Measurements from ENCODE around the gene EZR.

Gene EZR

GRCh38 chr6:158853072-158853879 lies 34.1 kb upstream of the EZR start (continued):
- TF ChIP-seq ZNF830 (tag by site-specific recombination; IDR thresholded peaks at IDR 0.05; ENCODE audit: low read depth) = no peak
- no peak for TF ChIP-seq ZNF510 (tag by site-specific recombination; IDR thresholded peaks at IDR 0.05; ENCODE audit: insufficient replicate concordance)
- TF ChIP-seq ZNF302 (tag by site-specific recombination; IDR thresholded peaks at IDR 0.05; ENCODE audit: low read depth) = 0 out of 2 replicates have a peak, but pooled peaks have one; percentile 39
- TF ChIP-seq ZNF416 (tag by site-specific recombination; IDR thresholded peaks at IDR 0.05) = no peak
- TF ChIP-seq ZNF398 (tag by site-specific recombination; IDR thresholded peaks at IDR 0.05) = peak; percentile 60; the same call in 1 of the 2 replicates
- TF ChIP-seq, protein P1, sequence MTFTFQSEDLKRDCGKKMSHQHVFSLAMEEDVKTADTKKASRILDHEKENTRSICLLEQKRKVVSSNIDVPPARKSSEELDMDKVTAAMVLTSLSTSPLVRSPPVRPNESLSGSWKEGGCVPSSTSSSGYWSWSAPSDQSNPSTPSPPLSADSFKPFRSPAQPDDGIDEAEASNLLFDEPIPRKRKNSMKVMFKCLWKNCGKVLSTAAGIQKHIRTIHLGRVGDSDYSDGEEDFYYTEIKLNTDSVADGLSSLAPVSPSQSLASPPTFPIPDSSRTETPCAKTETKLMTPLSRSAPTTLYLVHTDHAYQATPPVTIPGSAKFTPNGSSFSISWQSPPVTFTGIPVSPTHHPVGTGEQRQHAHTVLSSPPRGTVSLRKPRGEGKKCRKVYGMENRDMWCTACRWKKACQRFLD (tag by site-specific recombination; IDR thresholded peaks at IDR 0.05) = no peak
- TF ChIP-seq ZNF341 (tag by site-specific recombination; IDR thresholded peaks at IDR 0.05; ENCODE audit: low read depth) = no peak
- TF ChIP-seq ZNF473 (tag by site-specific recombination; IDR thresholded peaks at IDR 0.05) = 0 out of 2 replicates have a peak, but pooled peaks have one; percentile 62
- no peak for TF ChIP-seq MEIS1 (CRISPR knock-in tag; IDR thresholded peaks at IDR 0.05; ENCODE audit: borderline replicate concordance)
- TF ChIP-seq ZNF571 (tag by site-specific recombination; IDR thresholded peaks at IDR 0.05) = peak; percentile 91; the same call in 1 of the 2 replicates
- peak; percentile 46; the same call in 1 of the 2 replicates for TF ChIP-seq ZNF548 (tag by site-specific recombination; IDR thresholded peaks at IDR 0.05)
- no peak for TF ChIP-seq ZNF350 (tag by site-specific recombination; IDR thresholded peaks at IDR 0.05)
- no peak; the same call in 1 of the 2 replicates for TF ChIP-seq BCL11A (tag by site-specific recombination; IDR thresholded peaks at IDR 0.05; ENCODE audit: low read depth)
- TF ChIP-seq, protein P2, sequence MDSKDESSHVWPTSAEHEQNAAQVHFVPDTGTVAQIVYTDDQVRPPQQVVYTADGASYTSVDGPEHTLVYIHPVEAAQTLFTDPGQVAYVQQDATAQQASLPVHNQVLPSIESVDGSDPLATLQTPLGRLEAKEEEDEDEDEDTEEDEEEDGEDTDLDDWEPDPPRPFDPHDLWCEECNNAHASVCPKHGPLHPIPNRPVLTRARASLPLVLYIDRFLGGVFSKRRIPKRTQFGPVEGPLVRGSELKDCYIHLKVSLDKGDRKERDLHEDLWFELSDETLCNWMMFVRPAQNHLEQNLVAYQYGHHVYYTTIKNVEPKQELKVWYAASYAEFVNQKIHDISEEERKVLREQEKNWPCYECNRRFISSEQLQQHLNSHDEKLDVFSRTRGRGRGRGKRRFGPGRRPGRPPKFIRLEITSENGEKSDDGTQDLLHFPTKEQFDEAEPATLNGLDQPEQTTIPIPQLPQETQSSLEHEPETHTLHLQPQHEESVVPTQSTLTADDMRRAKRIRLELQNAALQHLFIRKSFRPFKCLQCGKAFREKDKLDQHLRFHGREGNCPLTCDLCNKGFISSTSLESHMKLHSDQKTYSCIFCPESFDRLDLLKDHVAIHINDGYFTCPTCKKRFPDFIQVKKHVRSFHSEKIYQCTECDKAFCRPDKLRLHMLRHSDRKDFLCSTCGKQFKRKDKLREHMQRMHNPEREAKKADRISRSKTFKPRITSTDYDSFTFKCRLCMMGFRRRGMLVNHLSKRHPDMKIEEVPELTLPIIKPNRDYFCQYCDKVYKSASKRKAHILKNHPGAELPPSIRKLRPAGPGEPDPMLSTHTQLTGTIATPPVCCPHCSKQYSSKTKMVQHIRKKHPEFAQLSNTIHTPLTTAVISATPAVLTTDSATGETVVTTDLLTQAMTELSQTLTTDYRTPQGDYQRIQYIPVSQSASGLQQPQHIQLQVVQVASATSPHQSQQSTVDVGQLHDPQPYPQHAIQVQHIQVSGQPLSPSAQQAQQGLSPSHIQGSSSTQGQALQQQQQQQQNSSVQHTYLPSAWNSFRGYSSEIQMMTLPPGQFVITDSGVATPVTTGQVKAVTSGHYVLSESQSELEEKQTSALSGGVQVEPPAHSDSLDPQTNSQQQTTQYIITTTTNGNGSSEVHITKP (tag by site-specific recombination; IDR thresholded peaks at IDR 0.05) = peak; percentile 84
- TF ChIP-seq ZNF24 (tag by site-specific recombination; IDR thresholded peaks at IDR 0.05) = no peak
- TF ChIP-seq ZNF175 (tag by site-specific recombination; IDR thresholded peaks at IDR 0.05) = no peak
- no peak for TF ChIP-seq ZNF423 (tag by site-specific recombination; IDR thresholded peaks at IDR 0.05)
- TF ChIP-seq ZXDB (tag by site-specific recombination; IDR thresholded peaks at IDR 0.05) = no peak; the same call in 1 of the 2 replicates
- TF ChIP-seq YY1 (tag by site-specific recombination; IDR thresholded peaks at IDR 0.05) = no peak
- TF ChIP-seq, protein P3, sequence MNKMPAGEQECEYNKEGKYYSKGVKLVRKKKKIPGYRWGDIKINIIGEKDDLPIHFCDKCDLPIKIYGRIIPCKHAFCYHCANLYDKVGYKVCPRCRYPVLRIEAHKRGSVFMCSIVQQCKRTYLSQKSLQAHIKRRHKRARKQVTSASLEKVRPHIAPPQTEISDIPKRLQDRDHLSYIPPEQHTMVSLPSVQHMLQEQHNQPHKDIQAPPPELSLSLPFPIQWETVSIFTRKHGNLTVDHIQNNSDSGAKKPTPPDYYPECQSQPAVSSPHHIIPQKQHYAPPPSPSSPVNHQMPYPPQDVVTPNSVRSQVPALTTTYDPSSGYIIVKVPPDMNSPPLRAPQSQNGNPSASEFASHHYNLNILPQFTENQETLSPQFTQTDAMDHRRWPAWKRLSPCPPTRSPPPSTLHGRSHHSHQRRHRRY (tag by site-specific recombination; IDR thresholded peaks at IDR 0.05) = no peak; the same call in 1 of the 2 replicates
- no peak for TF ChIP-seq ZNF785 (tag by site-specific recombination; IDR thresholded peaks at IDR 0.05)
- TF ChIP-seq ZNF354C (tag by site-specific recombination; IDR thresholded peaks at IDR 0.05; ENCODE audit: borderline replicate concordance, low read depth) = no peak
- no peak; the same call in 1 of the 2 replicates for TF ChIP-seq ZNF76 (tag by site-specific recombination; IDR thresholded peaks at IDR 0.05; ENCODE audit: borderline replicate concordance, low read depth)
- TF ChIP-seq ZFP69B (tag by site-specific recombination; IDR thresholded peaks at IDR 0.05) = peak; percentile 100
- no peak for TF ChIP-seq ZNF19 (tag by site-specific recombination; IDR thresholded peaks at IDR 0.05; ENCODE audit: low read depth)
- TF ChIP-seq ZSCAN4 (tag by site-specific recombination; IDR thresholded peaks at IDR 0.05) = peak; percentile 79; the same call in 1 of the 2 replicates
- TF ChIP-seq HIC1 (tag by site-specific recombination; IDR thresholded peaks at IDR 0.05) = peak; percentile 42; the same call in 1 of the 2 replicates
- no peak for TF ChIP-seq GFI1B (tag by site-specific recombination; IDR thresholded peaks at IDR 0.05)

Data from HEK293 (cell line).